H1 (cell line): Measurements from ENCODE around the gene GREM2. TPM values are rescaled to one million over a fixed set of nuclear protein-coding genes. Genes with fewer than 3 reads are reported as not detected.

Source experiments
- CTCF ChIA-PET: fragments of 300-600 bp; sonication (Branson Sonifier 250); formaldehyde crosslinking; loops from one replicate; lab custom pipeline; 2021; ENCODE audit not compliant: partially characterized antibody; lab: Charles Lee
- POLR2A ChIA-PET: fragments of 300-600 bp; sonication (Branson Sonifier 250); formaldehyde crosslinking; loops from one replicate; lab custom pipeline; 2021; ENCODE audit warnings: inconsistent platforms; ENCODE audit not compliant: partially characterized antibody; lab: Charles Lee
- DNase-seq, 2 experiments: peaks; one replicate each; pipeline versions ENCODE4 v3.0.0 to v3.0.0-alpha.2; 2010 to 2022; ENCODE audit warnings: low spot score in 2 of 2, low read depth in 1 of 2, mixed read lengths in 1 of 2
- FAIRE-seq: peaks from 2 replicates; lab custom pipeline; 2011; peaks lifted over from hg19 to GRCh38; lab: Jason Lieb, UNC
- H2AFZ ChIP-seq: 2 replicates; pipeline ENCODE4 v1.8.1; 2012; ENCODE audit warnings: low read length, inconsistent platforms
- H2AK5ac ChIP-seq: 2 replicates; pipeline ENCODE4 v1.6.1; 2013; ENCODE audit warnings: low read depth, low read length
- H2BK120ac ChIP-seq: replicated peaks from 2 replicates; pipeline ENCODE3; 2013; ENCODE audit warnings: low read depth, low read length, inconsistent platforms
- H2BK12ac ChIP-seq: 2 replicates; pipeline ENCODE4 v1.6.1; 2013; ENCODE audit warnings: low read depth, low read length
- H2BK15ac ChIP-seq: 2 replicates; pipeline ENCODE4 v1.6.1; 2013; ENCODE audit warnings: low read length
- H2BK20ac ChIP-seq: 2 replicates; pipeline ENCODE4 v1.6.1; 2013; ENCODE audit warnings: low read length
- H2BK5ac ChIP-seq: 2 replicates; pipeline ENCODE4 v1.6.1; 2013; ENCODE audit warnings: low read depth, low read length
- H3K14ac ChIP-seq: 2 replicates; pipeline ENCODE4 v1.6.1; 2013; ENCODE audit warnings: inconsistent platforms; ENCODE audit not compliant: insufficient read length
- H3K18ac ChIP-seq: 2 replicates; pipeline ENCODE4 v1.6.1; 2013; ENCODE audit warnings: low read length; ENCODE audit errors: extremely low read depth
- H3K23ac ChIP-seq: 2 replicates; pipeline ENCODE4 v1.6.1; 2013; ENCODE audit warnings: inconsistent platforms; ENCODE audit not compliant: insufficient read length
- H3K23me2 ChIP-seq: 2 replicates; pipeline ENCODE4 v1.6.1; 2013; ENCODE audit warnings: low read depth, low read length
- H3K27ac ChIP-seq: 2 replicates; pipeline ENCODE4 v1.6.1; 2011; ENCODE audit warnings: low read depth, low read length, inconsistent platforms
- H3K27me3 ChIP-seq, 4 experiments: replicated peaks in 1 of 4; 1 replicate in 1 of 4; 2 replicates in 3 of 4; pipeline versions ENCODE4 v1.6.1 to v1.8.1; 2011 to 2013; ENCODE audit warnings: low read length in 3 of 4, mild to moderate bottlenecking in 3 of 4, inconsistent platforms in 2 of 4, mixed read lengths in 2 of 4, moderate library complexity in 1 of 4; ENCODE audit not compliant: control insufficient read depth in 3 of 4, insufficient read depth in 3 of 4; ENCODE audit errors: extremely low read depth in 1 of 4
- H3K36me3 ChIP-seq, 4 experiments: 2 replicates each; pipeline versions ENCODE4 v1.6.1 to v1.8.1; 2011 to 2013; ENCODE audit warnings: mild to moderate bottlenecking in 4 of 4, low read length in 3 of 4, moderate library complexity in 2 of 4, control low read depth in 1 of 4, inconsistent platforms in 1 of 4; ENCODE audit not compliant: insufficient read depth in 4 of 4, control insufficient read depth in 2 of 4
- H3K4ac ChIP-seq: replicated peaks from 2 replicates; pipeline ENCODE3; 2013; ENCODE audit warnings: low read length, low read depth, mixed read lengths, inconsistent platforms; ENCODE audit not compliant: insufficient read length
- H3K4me1 ChIP-seq, 4 experiments: replicated peaks in 1 of 4; 1 replicate in 1 of 4; 2 replicates in 3 of 4; pipeline versions ENCODE4 v1.6.1 to v1.8.1; 2011 to 2013; ENCODE audit warnings: low read length in 3 of 4, inconsistent platforms in 2 of 4, mixed read lengths in 1 of 4; ENCODE audit not compliant: insufficient read depth in 4 of 4, control insufficient read depth in 3 of 4
- H3K4me2 ChIP-seq, 2 experiments: 2 replicates each; pipeline versions ENCODE4 v1.6.1 to v1.8.1; 2011 to 2013; ENCODE audit warnings: low read depth in 2 of 2, low read length in 2 of 2, control low read depth in 1 of 2, inconsistent platforms in 1 of 2, mild to moderate bottlenecking in 1 of 2; ENCODE audit not compliant: insufficient read depth in 1 of 2
- H3K4me3 ChIP-seq, 4 experiments: fragments of 200-600, 300-600 bp in 1 of 4; sonication (generic), shearing (Covaris generic), sonication (Bioruptor Twin) in 1 of 4; 2 replicates each; pipeline versions ENCODE4 v1.5.1 to v1.8.1; 2011 to 2016; ENCODE audit warnings: low read length in 4 of 4, low read depth in 3 of 4, control low read depth in 2 of 4, inconsistent platforms in 2 of 4, mild to moderate bottlenecking in 2 of 4, mixed read lengths in 1 of 4, moderate library complexity in 1 of 4; ENCODE audit not compliant: insufficient read depth in 2 of 4; ENCODE audit errors: extremely low read depth in 1 of 4
- H3K56ac ChIP-seq: replicated peaks from 2 replicates; pipeline ENCODE3; 2013; ENCODE audit warnings: low read depth, mild to moderate bottlenecking, mixed read lengths, low read length, inconsistent platforms; ENCODE audit not compliant: insufficient read length
- H3K79me1 ChIP-seq: 2 replicates; pipeline ENCODE4 v1.6.1; 2013; ENCODE audit warnings: low read depth, low read length, control low read depth
- H3K79me2 ChIP-seq, 2 experiments: 2 replicates each; pipeline versions ENCODE4 v1.6.1 to v1.8.1; 2012 to 2013; ENCODE audit warnings: low read length in 2 of 2, mild to moderate bottlenecking in 2 of 2, inconsistent platforms in 1 of 2; ENCODE audit not compliant: insufficient read depth in 2 of 2, control insufficient read depth in 1 of 2
- H3K9ac ChIP-seq, 4 experiments: replicated peaks in 1 of 4; 1 replicate in 1 of 4; 2 replicates in 3 of 4; pipeline versions ENCODE4 v1.6.1 to v1.8.1; 2011 to 2013; ENCODE audit warnings: low read depth in 3 of 4, low read length in 3 of 4, control low read depth in 2 of 4, mild to moderate bottlenecking in 2 of 4, moderate library complexity in 2 of 4, inconsistent platforms in 1 of 4; ENCODE audit errors: extremely low read depth in 1 of 4
- H3K9me3 ChIP-seq, 2 experiments: 2 replicates each; pipeline versions ENCODE4 v1.6.1 to v1.8.1; 2012 to 2013; ENCODE audit warnings: mild to moderate bottlenecking in 2 of 2, moderate library complexity in 2 of 2, control low read depth in 1 of 2, inconsistent platforms in 1 of 2, low read depth in 1 of 2, low read length in 1 of 2, mixed read lengths in 1 of 2; ENCODE audit not compliant: insufficient read depth in 2 of 2
- H4K20me1 ChIP-seq, 2 experiments: replicated peaks in 1 of 2; 2 replicates each; pipeline versions ENCODE3 to v1.8.1; 2011 to 2013; ENCODE audit warnings: inconsistent platforms in 2 of 2, low read length in 2 of 2, mild to moderate bottlenecking in 1 of 2; ENCODE audit not compliant: insufficient read depth in 2 of 2, control insufficient read depth in 1 of 2
- H4K5ac ChIP-seq: 2 replicates; pipeline ENCODE4 v1.6.1; 2013; ENCODE audit warnings: low read length, low read depth, mixed read lengths, inconsistent platforms; ENCODE audit not compliant: insufficient read length
- H4K8ac ChIP-seq: 2 replicates; pipeline ENCODE4 v1.8.0; 2013; ENCODE audit warnings: mild to moderate bottlenecking, moderate library complexity, low read length, inconsistent platforms; ENCODE audit not compliant: insufficient read depth; ENCODE audit errors: extremely low read depth
- H4K91ac ChIP-seq: replicated peaks from 2 replicates; pipeline ENCODE3; 2013; ENCODE audit warnings: low read length, mixed read lengths, inconsistent platforms; ENCODE audit not compliant: insufficient read length
- ASH2L ChIP-seq: fragments of 200-600, 300-600 bp; sonication (generic); IDR thresholded peaks from one replicate; pipeline ENCODE4 v1.7.1; 2017; ENCODE audit warnings: low read length
- RAD21 ChIP-seq, 2 experiments: IDR thresholded peaks in 1 of 2; conservative IDR thresholded peaks in 1 of 2; 2 replicates each; pipeline ENCODE4 v1.6.1; 2011; ENCODE audit warnings: low read depth in 2 of 2, low read length in 2 of 2, improper control_type of control experiment in 1 of 2, inconsistent platforms in 1 of 2, mild to moderate bottlenecking in 1 of 2, moderate library complexity in 1 of 2
- SIN3A ChIP-seq, 2 experiments: IDR thresholded peaks in 1 of 2; conservative IDR thresholded peaks in 1 of 2; 2 replicates each; pipeline ENCODE4 v1.6.1; 2011 to 2012; ENCODE audit warnings: low read length in 2 of 2, improper control_type of control experiment in 1 of 2, low read depth in 1 of 2, mild to moderate bottlenecking in 1 of 2
- WGBS, 2 experiments: shearing (Covaris generic) in 1 of 2; methylation state at CpG; one replicate each; pipeline versions ENCODE4 v1.1.6 to v1.1.7; 2013 to 2015; ENCODE audit warnings: low lambda C conversion rate in 2 of 2, mixed read lengths in 2 of 2, inconsistent platforms in 1 of 2, low coverage in 1 of 2, missing lambda C conversion rate in 1 of 2; ENCODE audit not compliant: insufficient replicate concordance in 2 of 2, insufficient coverage in 1 of 2, insufficient read length in 1 of 2; ENCODE audit errors: extremely low coverage in 1 of 2, missing lambda C conversion rate in 1 of 2; 5-methylcytosine and 5-hydroxymethylcytosine counted together
- polyA plus RNA-seq, 7 experiments: library from polyadenylated mRNA; depleted of rRNA in 3 of 7; stranded (reverse) in 5 of 7; unstranded in 2 of 7; fragments of >200 nt in 5 of 7; fragments of 200-250 nt in 2 of 7; gene quantifications; 1 replicate in 5 of 7; 2 replicates in 1 of 7; 4 replicates in 1 of 7; pipeline versions ENCODE4 v1.2.1 to v1.2.3, GENCODE V29; 2011 to 2013; ENCODE audit warnings: missing spikeins in 2 of 7, mixed read lengths in 2 of 7
- total RNA-seq: library from RNA; stranded (reverse); fragmentation: NEBNext Ultra II Directional; extraction: Animal tissue kit (Norgen Biotek cat#: 25700); gene quantifications from 2 replicates; pipeline ENCODE4 v1.2.1, GENCODE V29; 2021
- TF ChIP-seq, protein P1 (sequence below), 3 experiments: IDR thresholded peaks; 1 replicate in 2 of 3; 2 replicates in 1 of 3; pipeline versions ENCODE4 v1.5.1 to v1.6.1; 2011; ENCODE audit warnings: low read length in 3 of 3, mild to moderate bottlenecking in 3 of 3, inconsistent platforms in 2 of 3, low read depth in 1 of 3, moderate library complexity in 1 of 3; ENCODE audit not compliant: insufficient read depth in 1 of 3; ENCODE audit errors: control extremely low read depth in 1 of 3
- TF ChIP-seq, protein P2 (sequence below): IDR thresholded peaks from 2 replicates; pipeline ENCODE4 v1.6.1; 2012; ENCODE audit warnings: inconsistent platforms

GREM2 gene
- total and polyA plus RNA-seq, 2 of the 8 experiments (the other 6 are each of a cell fraction or from before 2014, with no cell fraction given), result 0.05 TPM; not detected in 1

DNA sequence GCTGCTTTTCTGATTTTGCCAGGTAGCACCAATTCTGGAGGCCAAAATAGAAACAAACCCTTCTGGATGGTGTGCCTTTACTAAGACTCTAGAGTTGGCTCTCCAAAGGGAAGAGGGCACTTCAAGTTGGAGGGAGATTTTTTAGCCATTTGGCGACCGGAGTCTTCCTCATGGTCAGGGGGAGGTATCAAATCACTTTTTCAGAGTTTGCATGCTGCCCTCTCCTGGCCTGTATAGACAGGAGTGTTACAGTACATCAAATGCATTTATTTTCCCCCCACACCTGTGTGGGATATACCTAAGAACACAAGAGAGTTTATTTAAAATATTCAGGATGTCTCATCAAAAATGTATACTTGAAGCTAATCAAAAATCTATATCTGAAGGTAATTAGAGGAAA, 3.2 kb downstream of the GREM2 start:
- FAIRE-seq (peak; percentile 32), DNase-seq (no peak)
- H3K27me3 ChIP-seq, result peaks cover 0 to 13% (median 5%) of the 10 kb centered on the region in 4 experiments; a peak in 4 of 7 replicates
- no peak overlapping the region for H2BK120ac ChIP-seq
- no peak overlapping the region for H4K91ac ChIP-seq
- H4K20me1 ChIP-seq, result no peaks in the 10 kb centered on the region
- no peaks in the 10 kb centered on the region for H3K79me1 ChIP-seq
- H3K4me3 ChIP-seq, result no peak overlapping the region
- no peak overlapping the region for H3K4ac ChIP-seq
- no peak overlapping the region for H4K8ac ChIP-seq
- no peak overlapping the region for H3K14ac ChIP-seq
- no peak overlapping the region for H2BK12ac ChIP-seq
- H4K5ac ChIP-seq, result no peak overlapping the region
- H3K18ac ChIP-seq, result no peak overlapping the region
- peaks cover 5% of the 10 kb centered on the region; the same call in 1 of the 2 replicates for H3K23me2 ChIP-seq
- no peak overlapping the region for H2BK20ac ChIP-seq
- TF ChIP-seq, protein P1, sequence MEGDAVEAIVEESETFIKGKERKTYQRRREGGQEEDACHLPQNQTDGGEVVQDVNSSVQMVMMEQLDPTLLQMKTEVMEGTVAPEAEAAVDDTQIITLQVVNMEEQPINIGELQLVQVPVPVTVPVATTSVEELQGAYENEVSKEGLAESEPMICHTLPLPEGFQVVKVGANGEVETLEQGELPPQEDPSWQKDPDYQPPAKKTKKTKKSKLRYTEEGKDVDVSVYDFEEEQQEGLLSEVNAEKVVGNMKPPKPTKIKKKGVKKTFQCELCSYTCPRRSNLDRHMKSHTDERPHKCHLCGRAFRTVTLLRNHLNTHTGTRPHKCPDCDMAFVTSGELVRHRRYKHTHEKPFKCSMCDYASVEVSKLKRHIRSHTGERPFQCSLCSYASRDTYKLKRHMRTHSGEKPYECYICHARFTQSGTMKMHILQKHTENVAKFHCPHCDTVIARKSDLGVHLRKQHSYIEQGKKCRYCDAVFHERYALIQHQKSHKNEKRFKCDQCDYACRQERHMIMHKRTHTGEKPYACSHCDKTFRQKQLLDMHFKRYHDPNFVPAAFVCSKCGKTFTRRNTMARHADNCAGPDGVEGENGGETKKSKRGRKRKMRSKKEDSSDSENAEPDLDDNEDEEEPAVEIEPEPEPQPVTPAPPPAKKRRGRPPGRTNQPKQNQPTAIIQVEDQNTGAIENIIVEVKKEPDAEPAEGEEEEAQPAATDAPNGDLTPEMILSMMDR (IDR thresholded peaks at IDR 0.05; ENCODE audit: control extremely low read depth in 1 of 3, insufficient read depth in 1 of 3, low read depth in 1 of 3, low read length in 3 of 3), result peak; percentile 16 to 64 (median 53)
- no peak for TF ChIP-seq SIN3A (conservative IDR thresholded peaks at IDR 0.05 in 1 of 2, IDR thresholded peaks at IDR 0.05 in 1 of 2; ENCODE audit: low read depth in 1 of 2, low read length in 2 of 2)
- TF ChIP-seq RAD21 (IDR thresholded peaks at IDR 0.05 in 1 of 2, conservative IDR thresholded peaks at IDR 0.05 in 1 of 2; ENCODE audit: low read depth in 2 of 2, low read length in 2 of 2), result peak; percentile 68 to 73
- no peak for TF ChIP-seq ASH2L
- TF ChIP-seq, protein P2, sequence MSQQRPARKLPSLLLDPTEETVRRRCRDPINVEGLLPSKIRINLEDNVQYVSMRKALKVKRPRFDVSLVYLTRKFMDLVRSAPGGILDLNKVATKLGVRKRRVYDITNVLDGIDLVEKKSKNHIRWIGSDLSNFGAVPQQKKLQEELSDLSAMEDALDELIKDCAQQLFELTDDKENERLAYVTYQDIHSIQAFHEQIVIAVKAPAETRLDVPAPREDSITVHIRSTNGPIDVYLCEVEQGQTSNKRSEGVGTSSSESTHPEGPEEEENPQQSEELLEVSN, result 0 out of 2 replicates have a peak, but pooled peaks have one; percentile 36
- H3K9ac ChIP-seq, result no peak overlapping the region
- H3K27ac ChIP-seq, result no peak overlapping the region
- CTCF ChIA-PET, result interaction anchor here (0.6 to 3.2 kb wide), 27 partner anchors 8 to 601 kb away, joined by 3 to 42 read pairs (median 4); no protein-coding TSS in a partner anchor
- no peak overlapping the region for H3K4me2 ChIP-seq
- H2AK5ac ChIP-seq, result no peak overlapping the region
- H3K23ac ChIP-seq, result no peak overlapping the region
- H3K4me1 ChIP-seq, result peaks cover 0 to 12% (median 3%) of the 10 kb centered on the region in 4 experiments; a peak in 4 of 7 replicates
- H2AFZ ChIP-seq, result no peak overlapping the region
- POLR2A ChIA-PET, result no interaction called here
- H3K36me3 ChIP-seq, result no peaks in the 10 kb centered on the region
- no peak overlapping the region for H2BK5ac ChIP-seq
- 46% methylated on average over 2 of the region's 2 CpGs; no CpG with 5 or more reads in 1 of the 2 experiments for WGBS, 2 experiments
- H3K9me3 ChIP-seq, result no peaks in the 10 kb centered on the region
- no peak overlapping the region for H2BK15ac ChIP-seq
- no peak overlapping the region for H3K56ac ChIP-seq
- no peaks in the 10 kb centered on the region for H3K79me2 ChIP-seq
